Mesendoderm (in vitro differentiated cells): ENCODE data around the gene ABHD1.
"Not testable (repeated sequence)": the region's sequence is repeated elsewhere in the genome, so short reads cannot be mapped to it uniquely, and the experiment has no call there.

Experiments
- DNase-seq: peaks from one replicate; pipeline ENCODE4 v3.0.0; 2013
- H2AK5ac ChIP-seq: 2 replicates; pipeline ENCODE4 v1.6.1; 2013; ENCODE audit warnings: low read length, inconsistent platforms
- H2BK120ac ChIP-seq: 2 replicates; pipeline ENCODE4 v1.6.1; 2013; ENCODE audit warnings: low read depth, mild to moderate bottlenecking, low read length, moderate library complexity, mixed read lengths
- H2BK15ac ChIP-seq: replicated peaks from 2 replicates; pipeline ENCODE4 v1.6.1; 2013; ENCODE audit warnings: low read depth, mild to moderate bottlenecking, moderate library complexity
- H2BK5ac ChIP-seq: 2 replicates; pipeline ENCODE4 v1.6.1; 2013; ENCODE audit warnings: low read length, inconsistent platforms
- H3K18ac ChIP-seq: 2 replicates; pipeline ENCODE4 v1.6.1; 2013; ENCODE audit warnings: mild to moderate bottlenecking, low read length, mixed read lengths
- H3K23ac ChIP-seq: one replicate; pipeline ENCODE4 v1.6.1; 2013; ENCODE audit warnings: low read length
- H3K27ac ChIP-seq: 2 replicates; pipeline ENCODE4 v1.5.1; 2013; ENCODE audit warnings: low read depth, mild to moderate bottlenecking, inconsistent platforms, low read length, moderate library complexity
- H3K27me3 ChIP-seq: 2 replicates; pipeline ENCODE4 v1.6.1; 2013; ENCODE audit warnings: low read length, control low read depth, mild to moderate bottlenecking, inconsistent platforms; ENCODE audit not compliant: insufficient read depth, poor library complexity
- H3K36me3 ChIP-seq: 2 replicates; pipeline ENCODE4 v1.6.1; 2013; ENCODE audit warnings: low read length, inconsistent platforms; ENCODE audit not compliant: control insufficient read depth, insufficient read depth
- H3K4ac ChIP-seq: one replicate; pipeline ENCODE4 v1.6.1; 2013; ENCODE audit warnings: low read depth, mild to moderate bottlenecking, low read length, moderate library complexity
- H3K4me1 ChIP-seq: 2 replicates; pipeline ENCODE4 v1.6.1; 2013; ENCODE audit warnings: low read depth, low read length, inconsistent platforms; ENCODE audit not compliant: control insufficient read depth
- H3K4me2 ChIP-seq: 2 replicates; pipeline ENCODE4 v1.6.1; 2013; ENCODE audit warnings: low read length
- H3K4me3 ChIP-seq: 2 replicates; pipeline ENCODE4 v1.5.1; 2013; ENCODE audit warnings: mild to moderate bottlenecking, low read length
- H3K56ac ChIP-seq: one replicate; pipeline ENCODE4 v1.6.1; 2013; ENCODE audit warnings: low read length
- H3K79me1 ChIP-seq: 2 replicates; pipeline ENCODE4 v1.6.1; 2013; ENCODE audit warnings: low read length, inconsistent platforms
- H3K79me2 ChIP-seq: 2 replicates; pipeline ENCODE4 v1.6.1; 2013; ENCODE audit warnings: mild to moderate bottlenecking, low read length; ENCODE audit not compliant: control insufficient read depth, insufficient read depth
- H3K9ac ChIP-seq: 2 replicates; pipeline ENCODE4 v1.6.1; 2013; ENCODE audit warnings: low read length, inconsistent platforms
- H4K5ac ChIP-seq: one replicate; pipeline ENCODE4 v1.6.1; 2013; ENCODE audit warnings: low read length
- H4K8ac ChIP-seq: one replicate; pipeline ENCODE4 v1.6.1; 2013; ENCODE audit warnings: low read depth, mild to moderate bottlenecking, control low read depth, low read length, moderate library complexity
- WGBS: extraction: QIAGEN DNeasy Blood & Tissue Kit; methylation state at CpG from one replicate; pipeline ENCODE4 v1.1.7; 2013; ENCODE audit warnings: low lambda C conversion rate, missing lambda C conversion rate; ENCODE audit not compliant: insufficient coverage; ENCODE audit errors: extremely low coverage; 5-methylcytosine and 5-hydroxymethylcytosine counted together

The ABHD1 gene

GRCh38 chr2:27175781-27176180, 52.2 kb downstream of the ABHD1 start:
- H3K4me1 ChIP-seq, H2AK5ac ChIP-seq, H3K4me3 ChIP-seq, H2BK120ac ChIP-seq, H3K27ac ChIP-seq, H3K18ac ChIP-seq, H3K4me2 ChIP-seq, H3K23ac ChIP-seq, DNase-seq, H3K79me1 ChIP-seq, H4K8ac ChIP-seq, H3K27me3 ChIP-seq, H3K79me2 ChIP-seq, H4K5ac ChIP-seq, H2BK5ac ChIP-seq, H3K9ac ChIP-seq, H3K4ac ChIP-seq, H3K36me3 ChIP-seq, H3K56ac ChIP-seq, H2BK15ac ChIP-seq: not testable (repeated sequence)
- no CpG with 5 or more reads among the region's 4 CpGs for WGBS

- WGBS, result no CpG with 5 or more reads among the region's 15 CpGs
- H3K27me3 ChIP-seq, result no peaks in the 10 kb centered on the region
- DNase-seq, result no peak
Measured at GRCh38 chr2:27177441-27178351, 54.1 kb downstream of the ABHD1 start.

GRCh38 chr2:27178469-27178868, 54.9 kb downstream of the ABHD1 start:
- no peak overlapping the region for H2AK5ac ChIP-seq
- no peaks in the 10 kb centered on the region for H3K79me1 ChIP-seq
- H3K27me3 ChIP-seq, result no peaks in the 10 kb centered on the region
- no peak overlapping the region for H3K23ac ChIP-seq
- H2BK5ac ChIP-seq, result no peak overlapping the region
- no peak overlapping the region for H2BK15ac ChIP-seq
- no peak overlapping the region for H3K56ac ChIP-seq
- H3K27ac ChIP-seq, result no peak overlapping the region
- H2BK120ac ChIP-seq, result no peak overlapping the region
- H3K79me2 ChIP-seq, result no peaks in the 10 kb centered on the region
- no peak overlapping the region for H3K4me2 ChIP-seq
- no peaks in the 10 kb centered on the region for H3K4me1 ChIP-seq
- no peak overlapping the region for H3K18ac ChIP-seq
- H3K4me3 ChIP-seq, result no peak overlapping the region
- WGBS, result no CpG with 5 or more reads among the region's 3 CpGs
- H4K5ac ChIP-seq, result no peak overlapping the region
- no peak for DNase-seq
- no peaks in the 10 kb centered on the region for H3K36me3 ChIP-seq
- no peak overlapping the region for H4K8ac ChIP-seq
- H3K4ac ChIP-seq, result no peak overlapping the region
- no peak overlapping the region for H3K9ac ChIP-seq

More at GRCh38 chr2:27177441-27178351, 54.1 kb downstream of the ABHD1 start:
- Histone ChIP-seq H2AK5ac (no peak overlapping the region), H3K27ac (no peak overlapping the region), H3K36me3 (no peaks in the 10 kb centered on the region), H3K4ac (no peak overlapping the region), H3K4me2 (no peak overlapping the region), H3K56ac (no peak overlapping the region), H3K79me1 (no peaks in the 10 kb centered on the region), H4K5ac (no peak overlapping the region), H2BK120ac (no peak overlapping the region), H2BK5ac (no peak overlapping the region), H3K4me1 (no peaks in the 10 kb centered on the region), H4K8ac (no peak overlapping the region), H3K9ac (no peak overlapping the region), H3K23ac (no peak overlapping the region), H3K4me3 (no peak overlapping the region), H2BK15ac (no peak overlapping the region), H3K18ac (no peak overlapping the region), H3K79me2 (no peaks in the 10 kb centered on the region)

- no peak overlapping the region for H3K27ac ChIP-seq
- H3K23ac ChIP-seq, result no peak overlapping the region
- H2BK5ac ChIP-seq, result no peak overlapping the region
- no CpG with 5 or more reads among the region's 3 CpGs for WGBS
- H2BK15ac ChIP-seq, result no peak overlapping the region
- H3K79me1 ChIP-seq, result no peaks in the 10 kb centered on the region
- H3K18ac ChIP-seq, result no peak overlapping the region
- no peak overlapping the region for H3K4ac ChIP-seq
- no peaks in the 10 kb centered on the region for H3K4me1 ChIP-seq
- no peak for DNase-seq
- no peak overlapping the region for H2AK5ac ChIP-seq
- H3K27me3 ChIP-seq, result no peaks in the 10 kb centered on the region
- no peaks in the 10 kb centered on the region for H3K79me2 ChIP-seq
- H3K4me2 ChIP-seq, result no peak overlapping the region
- no peak overlapping the region for H3K9ac ChIP-seq
- H2BK120ac ChIP-seq, result no peak overlapping the region
- H3K4me3 ChIP-seq, result no peak overlapping the region
- no peaks in the 10 kb centered on the region for H3K36me3 ChIP-seq
- no peak overlapping the region for H4K5ac ChIP-seq
- no peak overlapping the region for H3K56ac ChIP-seq
- no peak overlapping the region for H4K8ac ChIP-seq
Measured at GRCh38 chr2:27179344-27180000, 55.9 kb downstream of the ABHD1 start.
